ENCODE measurements around the gene IL13RA2.

IL13RA2 gene

GRCh38 chrX:115017455-115017854 lies at the start of gene IL13RA2:
TSS of gene IL13RA2 (minus strand) at chrX:115017616. CDS start at chrX:115017269, 347 bp downstream.
- no peak for DNase-seq

- no peak for DNase-seq
These were observed 47.9 kb upstream of the IL13RA2 start for GRCh38 chrX:115065304-115065703.

DNA sequence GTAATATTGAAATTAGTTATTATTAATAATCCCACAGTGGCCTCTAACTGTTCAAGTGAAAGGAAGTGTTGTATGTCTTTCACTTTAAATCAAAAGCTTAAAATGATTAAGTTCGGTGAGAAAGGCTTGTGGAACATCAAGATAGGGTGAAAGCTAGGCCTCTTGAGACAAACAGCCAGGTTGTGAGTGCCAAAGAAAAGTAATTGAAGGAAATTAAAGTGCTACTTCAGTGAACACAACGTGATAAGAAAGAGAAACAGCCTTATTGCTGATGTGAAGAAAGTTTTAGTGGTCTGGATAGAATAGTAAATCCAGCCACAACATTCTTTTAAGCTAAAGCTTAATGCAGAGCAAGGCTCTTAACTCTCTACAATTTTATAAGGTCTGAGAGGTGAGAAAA lies 42.6 kb upstream of the IL13RA2 start:
- no peak for DNase-seq

GRCh38 chrX:115058276-115058675 lies 40.9 kb upstream of the IL13RA2 start:
- no peak for DNase-seq

DNA sequence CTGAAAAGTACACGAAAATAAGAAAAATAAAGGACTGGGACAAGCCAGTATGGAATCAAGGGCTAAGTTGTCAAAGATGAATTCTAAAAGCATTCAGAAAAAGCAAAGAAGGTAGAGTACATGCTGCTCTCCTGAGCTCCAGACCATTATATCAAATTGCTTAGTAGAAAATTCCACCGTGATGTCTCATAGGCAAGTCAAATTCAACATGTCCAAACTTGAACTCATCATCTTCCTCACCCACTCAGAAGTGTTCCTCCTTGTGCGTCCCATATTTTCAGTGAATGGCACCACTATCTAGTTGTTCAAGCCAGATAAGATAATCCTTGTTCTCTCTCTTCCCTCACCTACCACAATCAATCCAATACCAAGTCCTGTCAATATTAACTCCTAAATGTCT lies 37.5 kb upstream of the IL13RA2 start:
- DNase-seq, result no peak

DNA sequence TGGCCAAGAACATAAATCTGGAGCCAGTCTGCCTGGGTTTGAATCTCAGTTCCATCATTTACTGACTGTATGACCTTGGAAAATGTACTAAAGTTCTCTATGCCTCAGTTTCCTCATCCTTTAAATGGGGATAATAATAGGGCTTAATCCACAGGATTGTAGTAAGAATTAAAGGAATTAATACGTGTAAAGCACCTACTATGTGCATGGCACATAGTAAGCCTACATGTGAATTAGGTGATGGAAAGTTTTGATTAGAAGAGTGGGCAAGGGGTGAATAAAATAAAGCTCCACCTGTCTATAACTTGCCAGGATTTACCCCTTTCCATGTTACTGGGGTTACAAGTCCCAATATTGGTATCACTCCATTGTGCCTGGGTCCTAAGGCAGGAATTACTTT lies 35.8 kb upstream of the IL13RA2 start:
- no peak for DNase-seq

- DNase-seq, result no peak
These were observed 30.3 kb upstream of the IL13RA2 start for GRCh38 chrX:115047715-115048114.

DNA sequence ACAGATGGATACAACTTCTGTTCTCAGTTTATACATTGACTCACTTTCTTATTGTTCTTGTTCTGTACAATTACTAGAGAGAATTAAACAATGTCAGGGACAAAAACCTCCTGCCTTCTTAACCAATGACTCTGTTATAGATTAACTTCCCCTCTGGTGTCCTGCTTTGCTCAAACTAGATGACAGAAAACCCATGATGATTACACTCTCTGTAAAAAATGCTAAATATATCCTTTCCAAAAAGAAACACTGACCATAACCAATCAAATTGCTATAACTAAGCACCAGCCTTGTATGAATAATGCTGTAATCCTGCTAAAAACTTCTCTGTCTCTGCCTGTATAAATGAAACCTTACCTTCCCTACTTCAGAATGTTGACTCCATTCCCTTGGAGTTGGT lies 29.8 kb upstream of the IL13RA2 start:
- DNase-seq, result no peak

DNA sequence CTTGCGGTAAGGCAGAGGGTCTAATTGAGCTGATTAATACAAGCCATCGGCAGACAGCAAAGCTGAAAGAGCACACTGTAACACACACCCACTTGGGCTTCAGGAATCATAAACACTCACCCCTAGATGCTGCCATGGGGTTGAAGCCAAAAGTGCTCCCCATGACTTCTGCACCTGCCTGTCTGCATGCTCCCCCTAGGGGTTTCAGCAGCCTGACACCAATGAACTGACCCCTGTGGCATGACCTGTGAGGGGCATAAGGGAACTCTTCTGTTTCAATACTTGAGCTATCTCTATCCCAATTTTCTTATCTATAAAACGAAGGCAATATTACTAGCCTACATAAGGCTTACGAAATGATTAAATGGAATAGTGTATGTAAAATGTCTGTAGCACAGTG lies 23.0 kb upstream of the IL13RA2 start:
- no peak for DNase-seq

- DNase-seq, result no peak
These were observed 21.0 kb upstream of the IL13RA2 start for GRCh38 chrX:115038406-115038805.

- no peak for DNase-seq
These were observed 18.6 kb upstream of the IL13RA2 start for GRCh38 chrX:115036029-115036428.

DNA sequence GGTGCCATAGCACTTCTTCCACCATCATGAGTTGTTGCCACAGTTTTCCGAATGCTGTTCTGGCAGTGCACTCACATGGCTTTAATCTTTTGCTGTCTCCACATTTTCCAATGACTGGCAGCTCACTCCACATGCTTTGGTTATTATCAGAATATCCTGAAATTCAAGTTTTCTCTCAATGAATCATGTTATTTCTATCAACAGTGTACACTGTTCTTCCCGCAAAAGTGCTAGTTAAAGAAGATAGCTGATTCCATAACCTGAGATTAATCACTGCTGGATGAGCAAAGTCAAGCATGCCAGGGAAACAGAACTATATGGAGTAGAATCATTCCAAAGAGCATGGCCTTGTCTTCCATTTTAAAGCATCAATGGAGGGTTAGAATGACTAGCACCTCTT lies 14.6 kb upstream of the IL13RA2 start:
- no peak for DNase-seq

DNA sequence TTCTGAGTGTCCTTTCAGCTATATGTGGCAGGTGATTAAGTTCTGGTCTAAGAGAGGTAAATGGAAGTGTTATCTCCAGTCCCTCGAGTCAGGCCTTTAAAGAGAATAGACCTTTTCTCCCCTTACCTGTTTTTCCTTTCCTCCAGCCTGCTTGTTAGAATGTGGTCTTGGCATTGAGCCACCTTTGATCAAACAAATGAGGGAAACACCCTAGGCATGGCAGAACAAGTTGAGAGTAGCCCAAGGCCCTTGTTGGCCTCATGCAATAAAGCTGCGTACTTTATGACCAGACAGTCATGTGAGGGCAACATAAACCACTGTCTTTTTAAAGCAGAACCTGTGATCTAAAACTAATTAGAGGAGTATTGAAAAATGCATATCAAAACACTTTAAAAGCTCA lies 13.2 kb upstream of the IL13RA2 start:
- no peak for DNase-seq

GRCh38 chrX:115029869-115030570 lies 12.6 kb upstream of the IL13RA2 start:
- DNase-seq, result no peak

- no peak for DNase-seq
These were observed 12.0 kb upstream of the IL13RA2 start for GRCh38 chrX:115029440-115029839.

DNA sequence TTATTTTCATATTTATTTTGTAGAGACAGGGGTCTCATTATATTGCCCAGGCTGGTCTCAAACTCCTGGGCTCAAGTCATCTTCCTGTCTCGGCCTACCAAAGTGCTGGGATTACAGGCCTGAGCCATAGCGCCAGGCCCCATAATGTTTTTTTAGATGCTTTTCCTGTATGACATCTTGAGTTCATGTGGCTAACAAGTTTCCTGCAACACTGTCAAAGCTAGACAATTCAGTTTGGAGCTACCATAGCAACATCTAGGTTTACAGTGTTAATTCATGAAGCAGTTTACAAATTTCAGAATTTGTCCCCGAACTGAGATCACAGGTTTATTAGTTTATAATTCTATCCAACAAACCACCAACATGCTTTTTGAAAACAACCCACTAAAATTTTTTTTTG lies 6.4 kb upstream of the IL13RA2 start:
- DNase-seq, result no peak

DNA sequence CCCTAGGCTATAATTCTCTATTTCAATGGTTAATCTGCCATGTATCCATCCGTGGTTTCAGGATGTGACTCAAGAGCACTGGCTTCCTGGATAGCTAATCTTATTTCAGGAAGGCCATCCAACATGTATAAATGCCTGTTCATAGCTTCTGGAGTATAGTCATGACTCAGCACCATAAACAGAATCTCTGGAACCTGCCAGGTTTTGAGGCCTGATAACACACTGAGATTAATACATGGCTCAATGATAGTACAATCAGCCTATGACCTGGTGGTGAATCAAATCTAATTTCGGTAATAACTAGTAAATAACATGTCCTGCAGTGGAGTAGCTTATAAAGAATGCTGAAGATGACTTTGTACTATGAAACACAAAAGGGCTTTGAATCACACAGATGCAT lies 5.7 kb upstream of the IL13RA2 start:
- no peak for DNase-seq

GRCh38 chrX:115021121-115021520 lies 3.7 kb upstream of the IL13RA2 start:
- DNase-seq, result no peak

- DNase-seq, result no peak
These were observed 1.5 kb upstream of the IL13RA2 start for GRCh38 chrX:115018944-115019343.

DNA sequence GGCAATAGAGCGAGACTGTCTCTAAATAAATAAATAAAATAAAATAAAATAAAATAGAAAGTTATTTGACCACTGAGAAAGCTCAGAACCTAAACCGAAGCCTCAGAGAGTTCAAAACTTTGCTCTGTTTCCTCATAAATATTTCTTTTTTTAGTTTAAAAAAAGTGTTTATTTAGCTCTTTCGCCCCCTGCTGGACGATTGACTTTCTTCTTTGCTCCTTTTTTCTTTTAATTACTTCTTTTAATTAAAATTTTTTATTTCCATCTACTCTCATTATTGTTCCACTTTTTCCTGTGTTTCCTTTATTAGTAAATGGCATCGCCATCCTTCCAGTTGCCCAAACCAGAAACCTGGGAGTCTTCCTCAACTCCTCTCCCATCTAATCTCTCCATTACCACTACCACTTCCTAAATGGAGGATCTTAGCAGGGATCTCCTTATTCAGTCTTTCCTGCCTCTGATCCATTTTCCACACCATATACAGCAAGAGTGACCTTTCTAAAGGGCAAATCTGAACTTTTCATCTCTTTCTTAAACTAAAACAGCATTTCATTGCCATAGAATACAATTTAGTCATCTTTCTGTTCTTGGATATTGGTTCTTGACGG lies 728 bp upstream of the IL13RA2 start:
- DNase-seq, result no peak

DNA sequence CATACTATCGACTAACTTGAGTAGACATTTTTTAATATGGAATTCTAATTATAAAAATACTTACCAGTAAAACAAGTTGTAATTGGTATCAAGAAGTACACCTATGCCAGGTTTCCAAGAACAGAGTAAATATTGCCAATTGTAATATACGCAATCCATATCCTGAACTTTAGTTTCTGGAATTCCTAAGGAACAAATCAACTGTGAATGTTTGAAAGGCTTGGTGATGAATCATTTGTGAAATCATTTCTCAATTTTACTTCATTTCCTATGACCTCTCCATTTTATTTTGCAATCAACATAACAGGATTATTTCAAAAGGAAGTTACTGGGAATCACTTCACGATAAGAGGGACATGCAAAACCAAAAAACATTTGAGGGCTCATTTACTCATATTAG lies 3.7 kb downstream of the IL13RA2 start:
- DNase-seq, result no peak

DNA sequence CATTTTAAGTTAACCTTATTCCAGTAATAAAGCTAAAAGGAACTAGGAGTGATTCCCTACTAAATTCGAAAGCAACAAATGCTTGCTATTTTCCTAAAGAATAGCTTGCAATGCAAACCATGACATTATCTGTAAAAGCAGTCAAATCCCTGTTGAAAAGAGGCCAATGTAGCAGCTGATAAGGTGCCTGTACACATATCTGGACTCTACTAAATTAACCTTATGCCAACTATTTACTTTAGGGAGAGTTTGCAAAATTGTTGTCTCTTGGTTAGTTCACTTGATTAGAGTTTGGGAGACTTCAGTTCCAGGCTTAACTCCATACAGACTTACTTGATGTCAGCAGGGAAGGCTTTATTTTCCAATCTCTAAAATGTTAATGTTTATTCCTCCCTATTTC lies 6.0 kb downstream of the IL13RA2 start:
- DNase-seq, result no peak

- DNase-seq, result no peak
These were observed 17.5 kb downstream of the IL13RA2 start for GRCh38 chrX:114999906-115000305.

- DNase-seq, result no peak
These were observed 19.6 kb downstream of the IL13RA2 start for GRCh38 chrX:114997779-114998178.

DNA sequence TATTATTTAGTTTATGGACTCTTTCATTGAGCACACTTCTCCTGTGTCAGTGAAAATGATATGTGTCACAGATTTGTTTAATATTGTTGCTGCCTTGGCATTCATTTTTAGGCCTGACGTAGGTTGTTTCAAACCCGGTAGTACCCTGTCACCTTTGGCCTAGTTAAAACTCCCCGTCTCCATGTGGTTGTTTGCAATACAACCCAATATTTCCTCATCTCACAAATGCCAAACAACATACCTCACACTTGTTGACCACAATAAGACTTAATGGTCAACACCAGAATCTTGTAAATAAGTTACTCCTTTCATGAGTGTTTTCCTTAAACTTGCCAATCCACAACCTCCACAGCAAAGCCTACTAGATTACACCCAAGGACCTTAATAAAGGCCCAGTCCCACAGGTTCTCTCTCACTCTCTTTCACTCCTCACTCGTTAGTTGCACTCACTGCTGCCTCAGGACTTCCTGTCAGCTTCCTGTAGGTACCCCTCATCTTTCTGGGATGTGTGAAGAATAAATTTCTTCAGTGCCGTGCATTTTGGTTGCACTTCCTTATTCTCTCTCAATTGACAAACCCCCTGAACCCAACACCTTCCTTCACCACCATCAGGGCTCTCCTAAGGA lies 31.3 kb downstream of the IL13RA2 start:
- DNase-seq, result no peak
